Progenitor cell of endocrine pancreas (in vitro differentiated cells): ENCODE measurements around the gene YIF1A. TPM values are rescaled to one million over a fixed set of nuclear protein-coding genes. Genes with fewer than 3 reads are reported as not detected.
A peak's percentile ranks its signal among the peaks of the same experiment; 100 is the strongest.

Source experiments
- DNase-seq: peaks from one replicate; pipeline ENCODE4 v3.0.0; 2021; ENCODE audit warnings: low spot score; ENCODE audit not compliant: unreplicated experiment
- H3K27ac Mint-ChIP-seq: 2 replicates; pipeline ENCODE4 v1.8.0; 2021; ENCODE audit warnings: mild to moderate bottlenecking, moderate library complexity, mixed read lengths
- H3K27me3 Mint-ChIP-seq: 2 replicates; pipeline ENCODE4 v1.8.0; 2021; ENCODE audit warnings: mixed read lengths
- H3K36me3 Mint-ChIP-seq: 2 replicates; pipeline ENCODE4 v1.8.0; 2022; ENCODE audit warnings: mixed read lengths; ENCODE audit not compliant: insufficient read depth
- H3K4me1 Mint-ChIP-seq: 2 replicates; pipeline ENCODE4 v1.8.0; 2021; ENCODE audit warnings: low read depth, mixed read lengths
- H3K4me3 Mint-ChIP-seq: 2 replicates; pipeline ENCODE4 v1.8.0; 2021; ENCODE audit warnings: low read depth, mild to moderate bottlenecking, moderate library complexity, mixed read lengths
- H3K9me3 Mint-ChIP-seq: 2 replicates; pipeline ENCODE4 v1.8.0; 2021; ENCODE audit warnings: low read depth, mixed read lengths
- CTCF ChIP-seq: fragments of 200-600 bp; sonication (generic); IDR thresholded peaks from one replicate; pipeline ENCODE4 v1.5.0; 2021; ENCODE audit warnings: antibody characterized with exemption, mild to moderate bottlenecking; ENCODE audit not compliant: unreplicated experiment
- total RNA-seq: library from RNA; stranded (reverse); gene quantifications from 2 replicates; pipeline ENCODE4 v1.2.1, GENCODE V29; 2021

YIF1A gene
- total RNA-seq, 1 donor from 2014 or later = 61.7 TPM

DNA sequence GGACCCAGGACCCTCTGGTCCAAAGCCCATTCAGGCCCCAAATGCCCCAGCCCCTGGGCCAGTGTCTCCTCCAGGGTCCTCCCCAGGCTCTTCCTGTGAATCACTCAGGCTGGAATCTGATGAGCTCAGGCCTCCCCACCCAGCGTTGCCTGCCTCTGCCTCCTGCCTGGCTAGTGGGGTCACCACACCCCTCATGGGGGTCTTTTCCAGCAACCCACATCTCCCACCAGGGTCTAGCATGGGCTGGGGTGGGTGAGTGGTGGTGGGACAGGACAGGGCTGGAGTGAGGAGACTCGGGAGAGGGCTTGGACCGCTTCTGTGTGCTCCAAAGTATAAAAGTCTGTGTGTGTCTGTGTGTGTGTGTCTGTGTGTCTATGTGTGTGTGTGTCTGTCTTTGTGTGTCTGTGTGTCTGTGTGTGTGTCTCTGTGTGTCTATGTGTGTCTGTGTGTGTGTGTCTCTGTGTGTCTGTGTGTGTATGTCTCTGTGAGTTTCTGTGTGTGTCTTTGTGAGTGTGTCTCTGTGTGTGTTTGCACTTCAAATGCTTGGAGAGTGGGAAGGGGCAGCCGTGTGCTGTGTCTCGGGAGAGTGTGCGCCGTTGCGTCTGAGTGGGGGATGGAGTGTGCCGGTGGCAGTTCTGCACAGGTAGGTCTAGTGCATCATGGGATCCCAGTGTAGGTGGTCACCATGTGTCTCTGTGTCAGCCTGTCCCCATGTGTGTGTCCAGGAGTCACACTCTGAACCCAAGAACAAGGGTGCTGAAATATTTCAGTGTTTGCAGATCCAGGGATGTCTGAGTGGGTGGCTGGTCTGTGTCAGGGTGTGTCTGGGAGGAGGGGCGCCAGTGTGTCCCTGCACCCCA lies 38.5 kb upstream of the YIF1A start:
- no peak overlapping the region for H3K27ac Mint-ChIP-seq
- no peaks in the 10 kb centered on the region for H3K9me3 Mint-ChIP-seq
- DNase-seq = no peak
- no peak overlapping the region for H3K4me3 Mint-ChIP-seq
- peaks cover 1% of the 10 kb centered on the region for H3K4me1 Mint-ChIP-seq
- H3K36me3 Mint-ChIP-seq = no peaks in the 10 kb centered on the region
- TF ChIP-seq CTCF = no peak
- peaks cover 20% of the 10 kb centered on the region for H3K27me3 Mint-ChIP-seq

GRCh38 chr11:66326261-66327111 lies 37.5 kb upstream of the YIF1A start:
- DNase-seq = no peak
- no peak for TF ChIP-seq CTCF
- Mint-ChIP-seq H3K27ac (no peak overlapping the region), H3K27me3 (peaks cover 20% of the 10 kb centered on the region), H3K36me3 (no peaks in the 10 kb centered on the region), H3K4me3 (no peak overlapping the region), H3K9me3 (no peaks in the 10 kb centered on the region), H3K4me1 (peaks cover 1% of the 10 kb centered on the region)

GRCh38 chr11:66325263-66325671 lies 36.3 kb upstream of the YIF1A start:
- Mint-ChIP-seq H3K36me3 (no peaks in the 10 kb centered on the region), H3K4me3 (no peak overlapping the region), H3K9me3 (peaks cover 1% of the 10 kb centered on the region), H3K4me1 (peaks cover 1% of the 10 kb centered on the region), H3K27ac (no peak overlapping the region), H3K27me3 (peaks cover 19% of the 10 kb centered on the region)
- TF ChIP-seq CTCF = no peak
- no peak for DNase-seq

GRCh38 chr11:66324664-66325063 lies 35.7 kb upstream of the YIF1A start:
- H3K9me3 Mint-ChIP-seq = peaks cover 5% of the 10 kb centered on the region
- peaks cover 1% of the 10 kb centered on the region for H3K4me1 Mint-ChIP-seq
- H3K36me3 Mint-ChIP-seq = no peaks in the 10 kb centered on the region
- peak overlapping the region; percentile 56 for H3K27ac Mint-ChIP-seq
- DNase-seq = no peak
- H3K27me3 Mint-ChIP-seq = peaks cover 21% of the 10 kb centered on the region
- no peak for TF ChIP-seq CTCF
- no peak overlapping the region for H3K4me3 Mint-ChIP-seq

DNA sequence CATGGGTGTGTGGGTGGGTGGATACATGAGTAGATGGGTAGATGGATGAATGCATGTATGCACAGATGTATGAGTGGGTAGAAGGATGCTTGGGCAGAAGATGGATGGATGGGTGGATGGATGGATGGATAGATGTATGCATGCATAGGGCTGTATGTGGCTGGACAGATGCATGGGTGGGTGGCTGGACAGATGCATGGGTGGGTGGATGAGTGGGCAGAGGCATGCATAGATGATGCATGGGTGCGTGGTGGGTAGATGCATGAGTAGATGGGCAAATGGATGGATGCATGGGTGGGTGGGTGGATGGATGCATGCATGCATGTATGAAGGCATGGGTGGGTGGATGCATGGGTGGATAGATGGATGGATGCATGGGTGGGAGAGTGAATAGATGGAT lies 34.7 kb upstream of the YIF1A start:
- peaks cover 5% of the 10 kb centered on the region for H3K9me3 Mint-ChIP-seq
- no peak for DNase-seq
- H3K36me3 Mint-ChIP-seq = no peaks in the 10 kb centered on the region
- no peak overlapping the region for H3K4me3 Mint-ChIP-seq
- H3K27me3 Mint-ChIP-seq = peaks cover 26% of the 10 kb centered on the region
- no peak for TF ChIP-seq CTCF
- peaks cover 1% of the 10 kb centered on the region for H3K4me1 Mint-ChIP-seq
- H3K27ac Mint-ChIP-seq = no peak overlapping the region
